GM18861 (cell line): ENCODE data around the gene KRTAP1-5.
"Not testable (repeated sequence)": the region's sequence is repeated elsewhere in the genome, so short reads cannot be mapped to it uniquely, and the experiment has no call there.

Experiments used
- ATAC-seq: cut with Tn5 transposase; IDR thresholded peaks from one replicate; pipeline ENCODE4 v1.9.1; 2021; ENCODE audit not compliant: unreplicated experiment

Gene KRTAP1-5

DNA sequence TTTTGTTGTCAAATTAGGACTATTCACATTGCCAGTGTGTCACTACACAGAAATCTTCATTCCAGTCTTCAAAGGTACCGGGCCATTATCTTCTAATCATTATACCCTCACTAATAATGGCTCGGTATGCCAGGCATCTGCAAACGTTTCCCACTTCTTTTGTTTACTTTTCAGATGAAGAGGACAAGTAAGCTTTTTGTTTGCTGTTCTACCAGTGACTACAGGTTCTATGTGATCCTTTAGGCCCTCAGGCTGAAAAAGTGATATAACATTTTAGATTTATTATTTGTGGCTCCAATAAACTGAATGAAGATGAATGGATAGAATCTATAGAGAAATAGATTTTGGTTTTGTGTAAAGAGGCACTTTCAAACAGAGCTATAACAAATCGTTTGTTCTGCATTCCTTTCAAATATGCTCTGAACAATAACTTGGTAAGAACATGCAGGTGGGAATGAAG, 17.7 kb downstream of the KRTAP1-5 start:
- ATAC-seq: no peak

DNA sequence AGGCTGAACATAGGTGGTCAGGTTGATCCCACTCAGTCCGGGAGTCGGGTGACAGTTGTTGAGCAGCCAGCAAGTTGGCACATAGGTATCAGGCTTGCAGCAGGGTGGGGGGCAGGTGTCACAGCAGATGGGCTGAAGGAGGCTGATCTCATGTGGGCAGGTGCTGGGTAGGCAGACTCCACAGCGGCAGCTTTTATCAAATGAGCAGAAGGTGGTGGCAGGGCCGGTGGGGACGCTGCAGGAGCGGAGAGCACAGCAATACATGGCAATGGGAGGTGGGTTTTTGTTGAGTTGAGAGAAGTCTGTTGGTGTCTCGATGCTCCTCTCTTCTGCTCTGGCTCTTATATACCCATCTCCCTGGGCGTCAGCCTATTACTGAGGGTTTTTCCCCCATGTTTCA, 18.2 kb downstream of the KRTAP1-5 start, which contains the start of gene KRTAP3-1:
KRTAP3-1 (minus strand) TSS at position 318 of the 400 bp plus-strand sequence; CDS start at position 264, 54 bp downstream.
- no peak for ATAC-seq

DNA sequence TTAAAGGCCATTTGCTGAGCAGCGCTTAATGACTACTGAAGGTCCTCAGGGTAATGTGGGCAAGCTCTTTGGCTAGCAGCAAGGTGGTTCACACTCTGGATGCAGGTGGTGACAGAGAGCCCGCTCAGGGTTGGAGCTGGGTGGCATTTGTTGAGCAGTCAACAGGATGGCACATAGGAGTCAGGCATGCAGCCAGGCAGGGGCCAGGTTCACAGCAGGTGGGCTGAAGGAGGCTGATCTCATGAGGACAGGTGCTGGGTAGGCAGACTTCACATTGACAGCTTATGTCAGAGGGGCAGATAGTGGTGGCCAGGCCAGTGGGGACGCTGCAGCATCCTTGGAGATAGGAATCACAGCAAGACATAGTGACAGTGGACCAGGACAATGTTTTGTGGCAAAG, 22.6 kb downstream of the KRTAP1-5 start:
- no peak for ATAC-seq

DNA sequence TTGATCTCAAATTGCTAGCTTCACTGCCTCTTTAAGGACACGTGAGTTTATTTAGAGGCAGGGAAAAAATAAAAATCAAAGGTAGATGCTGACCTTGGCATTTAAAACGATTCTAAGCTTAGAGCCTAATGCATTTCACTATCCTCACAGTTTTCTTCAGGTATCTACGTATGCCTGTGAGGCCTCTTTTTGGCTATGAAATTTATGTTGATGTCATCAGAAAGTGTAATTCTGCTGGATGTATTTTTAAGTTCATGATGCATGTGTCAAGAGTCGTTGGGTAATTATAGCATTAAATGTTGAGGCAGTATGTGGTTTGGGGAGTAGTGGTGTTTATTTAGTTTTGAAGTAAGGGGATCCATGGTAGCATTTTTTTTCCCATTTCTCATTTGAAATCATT, 23.1 kb downstream of the KRTAP1-5 start:
- no peak for ATAC-seq

DNA sequence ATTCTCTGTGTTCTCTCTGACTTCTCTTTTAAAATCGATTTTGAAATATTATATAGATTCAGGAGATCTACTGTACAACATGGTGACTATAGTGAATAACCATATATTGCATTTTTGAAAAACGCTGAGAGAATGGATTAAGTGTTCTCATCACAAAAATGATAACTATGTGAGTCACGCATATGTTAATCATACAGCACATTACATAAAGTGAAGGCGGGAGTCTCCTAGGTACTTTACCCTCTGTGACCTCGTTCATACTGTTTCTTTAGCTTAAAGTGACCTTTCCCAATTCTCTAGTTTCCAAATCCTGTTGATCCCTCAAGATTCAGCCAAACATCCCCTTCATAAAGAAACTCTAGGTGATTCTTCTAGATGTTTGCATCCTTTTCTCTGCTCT, 24.2 kb downstream of the KRTAP1-5 start:
- ATAC-seq: no peak

DNA sequence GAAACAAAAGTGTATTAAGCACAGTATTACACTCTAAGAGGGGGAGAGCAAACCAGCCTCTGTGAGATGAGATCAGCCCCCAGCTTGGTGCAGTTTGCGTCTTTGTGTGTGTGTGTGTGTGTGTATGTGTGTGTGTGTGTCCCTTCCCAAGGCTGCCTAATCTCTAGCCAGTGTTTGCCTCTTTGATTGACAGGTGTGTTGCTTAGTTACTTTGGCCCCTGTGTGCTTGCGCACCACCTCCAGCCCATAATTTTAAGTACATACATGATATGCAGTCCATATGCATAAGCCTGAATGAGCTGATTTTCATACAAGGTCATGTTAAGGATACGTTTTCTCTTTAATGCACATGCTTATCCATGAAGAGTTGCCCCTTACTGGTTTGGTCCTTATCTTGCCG, 25.2 kb downstream of the KRTAP1-5 start:
- ATAC-seq: no peak

DNA sequence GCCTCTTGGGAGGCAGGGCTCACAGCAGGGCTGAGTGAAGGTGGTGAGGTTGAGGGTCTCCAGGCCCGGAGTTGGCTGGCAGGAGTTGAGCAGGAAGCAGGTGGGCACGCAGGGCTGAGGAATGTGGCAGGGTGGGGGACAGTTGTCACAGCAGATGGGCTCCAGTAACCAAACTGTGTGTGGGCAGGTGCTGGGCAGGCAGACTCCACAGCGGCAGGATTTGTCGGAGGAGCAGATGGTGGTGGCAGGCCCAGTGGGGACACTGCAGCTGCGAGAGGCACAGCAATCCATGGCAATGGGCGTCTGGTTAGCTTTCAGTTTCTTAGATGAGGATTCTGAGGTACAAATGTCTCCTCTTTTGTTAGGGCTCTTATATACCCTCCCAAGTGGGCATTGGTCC, 27.4 kb downstream of the KRTAP1-5 start, which contains the start of gene KRTAP3-2:
KRTAP3-2 (minus strand) TSS at position 344 of the 400 bp plus-strand sequence; CDS start at position 291, 53 bp downstream.
- ATAC-seq: not testable (repeated sequence)

DNA sequence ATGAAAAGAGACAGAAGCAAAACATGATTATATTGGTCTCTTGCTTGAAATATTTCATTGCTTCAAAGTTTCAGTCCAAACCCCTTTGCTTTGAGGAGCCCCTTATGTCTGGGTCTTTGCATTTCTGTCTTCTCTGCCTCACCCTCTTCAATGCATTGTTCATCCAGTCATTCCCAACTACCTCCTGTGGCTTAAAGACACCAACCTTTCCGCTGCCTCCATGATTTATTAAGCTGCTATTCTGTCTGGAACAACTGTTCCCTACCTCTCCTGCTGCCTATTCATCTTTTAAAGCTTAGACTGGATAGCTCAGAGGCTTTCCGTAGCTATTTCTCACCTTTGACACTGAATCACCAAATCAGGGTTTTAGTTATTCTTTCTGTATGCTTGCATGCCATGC, 29.6 kb downstream of the KRTAP1-5 start:
- no peak for ATAC-seq

DNA sequence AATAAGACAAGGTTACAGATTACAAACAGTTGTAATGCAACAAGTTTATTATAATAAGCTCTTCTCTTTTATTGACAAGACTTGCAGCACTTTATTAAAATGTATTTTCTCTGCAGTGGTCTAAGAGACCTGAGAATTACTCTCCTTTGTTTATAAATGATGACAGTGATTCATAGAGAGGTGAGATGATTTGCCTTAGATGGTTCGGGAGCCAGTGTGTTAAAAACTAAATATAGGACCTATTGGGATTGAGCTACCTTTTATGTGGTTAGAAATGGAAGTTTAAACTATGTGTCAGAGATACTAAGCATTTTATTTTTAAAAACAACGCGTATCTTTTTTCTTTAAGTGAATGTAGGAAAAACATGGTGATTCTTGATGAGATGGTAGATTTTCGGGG, 30.2 kb downstream of the KRTAP1-5 start:
- ATAC-seq: no peak

DNA sequence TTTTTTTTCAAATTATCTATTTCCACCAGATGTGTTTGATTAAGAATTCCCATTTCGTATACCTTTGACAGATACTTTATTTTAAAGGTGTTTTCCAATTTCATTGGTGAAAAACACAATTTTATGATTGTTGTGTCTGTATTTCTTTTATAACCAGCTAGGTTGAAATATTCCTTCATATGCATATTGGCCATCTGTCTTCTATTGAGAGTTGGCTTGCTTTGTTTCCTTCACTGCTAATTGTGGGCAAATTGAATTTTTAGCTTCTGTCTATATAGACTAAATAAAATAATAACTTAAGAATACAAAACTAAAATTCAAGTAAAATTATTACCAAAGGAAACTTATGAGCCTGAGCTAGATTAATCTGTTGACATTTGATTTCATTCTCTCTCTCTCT, 31.9 kb downstream of the KRTAP1-5 start:
- ATAC-seq: no peak

DNA sequence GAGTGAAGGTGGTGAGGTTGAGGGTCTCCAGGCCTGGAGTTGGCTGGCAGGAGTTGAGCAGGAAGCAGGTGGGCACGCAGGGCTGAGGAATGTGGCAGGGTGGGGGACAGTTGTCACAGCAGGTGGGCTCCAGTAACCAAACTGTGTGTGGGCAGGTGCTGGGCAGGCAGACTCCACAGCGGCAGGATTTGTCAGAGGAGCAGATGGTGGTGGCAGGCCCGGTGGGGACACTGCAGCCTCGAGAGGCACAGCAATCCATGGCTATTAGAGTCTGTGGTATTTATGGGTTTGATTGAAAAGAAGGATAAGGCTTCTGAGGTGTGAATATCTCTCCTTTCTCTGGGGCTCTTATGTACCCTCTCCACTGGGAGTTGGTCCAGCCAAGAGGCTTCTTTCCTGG, 33.2 kb downstream of the KRTAP1-5 start, which contains the start of gene KRTAP3-3:
KRTAP3-3 (minus strand) TSS at position 326 of the 400 bp plus-strand sequence; CDS start at position 259, 67 bp downstream.
- ATAC-seq: no peak

DNA sequence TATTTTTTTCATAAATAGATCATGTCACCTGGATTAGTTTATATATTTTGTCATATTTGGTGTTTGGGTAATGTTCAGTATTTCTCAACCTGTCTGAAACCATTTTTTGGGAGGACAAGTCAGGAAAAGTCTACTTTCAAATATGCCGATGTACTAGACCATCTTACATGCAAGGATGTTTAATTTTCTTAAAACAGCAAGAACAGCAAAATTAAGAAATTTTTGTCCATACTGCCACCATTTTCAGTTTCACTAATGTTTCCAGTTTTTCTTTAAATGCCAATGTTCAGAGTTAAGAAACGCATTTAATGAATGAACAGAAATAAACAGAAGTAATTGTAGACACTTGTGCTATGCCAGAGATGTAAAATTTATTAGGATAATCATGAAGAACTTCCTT, 33.9 kb downstream of the KRTAP1-5 start:
- ATAC-seq: no peak

DNA sequence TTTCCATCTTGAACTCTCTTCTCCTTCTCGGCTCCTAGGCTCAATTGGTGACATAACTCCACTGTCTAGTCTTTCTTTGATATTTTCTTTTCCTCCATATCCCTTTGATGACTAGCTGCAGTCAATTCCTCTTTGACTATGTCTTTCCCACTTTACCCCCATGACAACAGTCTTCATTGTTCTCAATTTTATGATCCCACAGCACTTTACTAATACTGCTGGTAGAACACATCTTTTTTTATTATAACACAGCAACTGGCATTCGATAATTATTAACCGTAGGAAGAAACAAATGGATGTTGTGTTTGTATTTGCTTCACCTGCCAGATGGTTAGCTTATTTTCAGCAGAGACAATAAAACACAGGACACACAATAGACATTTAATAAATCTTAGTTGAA, 34.3 kb downstream of the KRTAP1-5 start:
- ATAC-seq: no peak

DNA sequence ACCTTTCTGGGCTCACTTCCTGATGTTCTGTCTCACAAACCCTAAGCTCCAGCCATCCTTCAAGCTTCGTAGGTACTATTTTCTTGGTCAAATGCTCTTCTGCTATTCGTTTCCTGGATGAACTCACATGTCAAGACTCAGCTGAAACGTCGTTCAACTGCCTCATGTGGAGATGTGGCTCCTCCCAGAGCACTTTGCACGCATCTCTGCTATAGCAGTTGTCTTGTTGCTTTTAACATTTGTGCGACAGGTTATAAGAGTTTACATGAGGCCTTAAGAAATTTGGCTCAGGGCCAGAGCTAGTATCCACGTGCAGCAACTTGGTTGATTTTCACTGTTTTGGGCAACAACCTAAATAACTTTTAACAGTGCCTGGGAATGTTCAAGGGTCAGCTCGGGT, 40.1 kb downstream of the KRTAP1-5 start:
- no peak for ATAC-seq

DNA sequence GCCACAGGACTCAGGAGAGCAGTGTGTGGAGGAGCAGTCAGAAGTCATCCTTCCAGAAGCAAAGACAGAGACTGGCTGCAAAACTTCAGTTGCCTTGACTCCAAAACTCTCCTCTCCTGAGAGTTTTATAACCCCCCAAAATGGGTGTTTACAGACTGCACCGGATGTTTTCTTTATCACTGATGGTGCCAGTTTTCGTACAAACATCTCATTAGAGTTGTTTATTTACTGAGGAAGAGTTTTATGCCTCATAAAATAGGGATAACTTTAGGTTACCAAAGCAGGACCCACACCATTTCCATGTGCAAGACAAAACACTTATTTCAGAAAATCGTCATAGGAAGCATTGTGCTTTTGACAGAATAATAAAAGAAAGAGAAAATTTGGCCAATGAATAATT, 42.8 kb downstream of the KRTAP1-5 start, which contains the start of gene KRT40:
KRT40 (minus strand) TSS at position 101 of the 400 bp plus-strand sequence; CDS start at position 48, 53 bp downstream.
- no peak for ATAC-seq

DNA sequence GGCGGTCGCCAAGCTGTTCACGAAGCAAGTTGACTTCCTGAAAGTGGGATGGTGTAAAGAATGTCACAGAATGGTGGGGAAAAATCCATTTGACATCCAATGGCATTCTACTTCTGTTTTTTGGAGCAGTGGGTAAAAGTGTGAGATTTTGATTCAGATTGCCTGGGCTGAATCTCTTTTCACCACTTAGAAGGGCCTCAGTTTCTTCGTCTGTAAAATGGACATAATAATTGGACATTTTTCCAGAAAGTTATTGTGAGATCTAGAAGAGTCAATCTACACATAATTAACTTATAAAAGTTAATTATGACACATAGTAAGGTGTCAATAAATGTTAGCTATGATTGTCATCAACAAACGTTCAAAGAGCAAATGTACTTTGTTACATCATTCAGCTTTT, 45.9 kb downstream of the KRTAP1-5 start:
- no peak for ATAC-seq

DNA sequence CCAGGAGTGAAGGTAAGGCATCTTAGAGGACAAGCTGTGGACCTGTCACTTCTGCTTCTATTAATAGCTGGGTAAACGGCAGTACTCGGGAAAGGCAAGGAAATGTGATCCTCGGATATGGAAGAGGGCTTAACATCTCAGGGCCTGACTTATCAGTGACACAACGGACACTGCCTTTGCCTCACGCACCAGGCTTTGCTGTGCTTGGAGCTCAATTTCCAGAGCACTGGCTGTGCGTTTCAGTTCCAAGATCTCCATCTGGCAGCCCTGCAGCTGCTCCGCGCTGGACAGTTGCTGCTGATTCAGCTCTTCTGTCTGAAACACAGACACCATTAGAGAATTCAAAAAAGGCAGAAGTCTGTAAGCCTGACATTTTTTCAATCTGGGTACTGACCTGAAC, 46.4 kb downstream of the KRTAP1-5 start:
- no peak for ATAC-seq

DNA sequence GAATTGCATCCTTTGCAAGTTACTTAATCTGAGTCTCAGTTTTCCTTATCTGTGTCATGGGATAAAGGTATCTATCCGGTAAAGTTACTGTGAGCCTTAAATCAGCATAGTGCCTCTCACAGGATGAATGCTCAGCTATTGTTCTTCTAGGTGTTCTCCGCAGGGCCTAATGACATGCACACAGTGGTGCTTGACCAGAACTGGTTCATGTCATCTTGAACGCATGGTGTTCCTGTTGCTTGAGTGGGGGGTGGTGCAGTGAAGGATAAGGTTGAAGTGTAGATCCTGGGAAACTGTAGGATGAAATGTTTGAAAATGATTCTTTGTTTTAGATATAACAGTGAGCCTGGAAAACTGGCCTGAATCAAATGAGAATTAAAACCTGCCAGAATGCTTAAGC, 46.9 kb downstream of the KRTAP1-5 start:
- ATAC-seq: no peak

DNA sequence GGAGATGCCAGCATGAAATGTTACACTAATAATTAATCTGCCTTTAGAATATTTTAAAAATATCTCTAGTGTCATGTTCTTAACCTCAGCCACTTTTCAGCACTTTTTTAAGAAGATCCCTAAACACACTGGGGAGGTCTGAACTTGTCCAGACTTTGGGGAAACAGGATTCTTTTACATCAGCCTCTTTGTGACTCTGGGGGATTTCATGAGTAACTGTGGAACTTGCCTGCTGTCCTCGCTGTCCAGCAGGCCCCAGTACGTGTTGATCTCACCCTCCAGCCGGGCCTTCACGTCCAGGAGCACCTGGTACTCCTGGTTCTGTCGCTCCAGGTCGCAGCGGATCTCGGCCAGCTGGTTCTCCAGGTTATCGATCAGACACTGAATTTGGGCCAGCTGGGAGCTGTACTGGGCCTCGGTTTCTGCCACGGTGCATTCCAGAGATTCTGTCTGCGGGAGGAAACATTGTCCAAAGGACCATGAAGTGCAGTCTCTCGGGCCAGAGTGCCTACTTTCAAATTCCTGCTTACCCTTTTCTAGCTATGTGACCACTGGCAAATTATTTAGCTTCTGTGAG, 48.3 kb downstream of the KRTAP1-5 start:
- ATAC-seq: no peak
